GM12872 (cell line): ENCODE data around the gene RNF19B.

Experiments
- CTCF ChIP-seq: IDR thresholded peaks from 3 replicates; pipeline ENCODE4 v1.5.1; 2011; ENCODE audit warnings: low read depth, mild to moderate bottlenecking, low read length, moderate library complexity; ENCODE audit not compliant: insufficient read depth

RNF19B gene

GRCh38 chr1:32964461-32965250 is at the start of gene RNF19B:
Gene RNF19B, minus strand, starts transcription at chr1:32964809. Its CDS starts 124 bp downstream, at chr1:32964685.
- TF ChIP-seq CTCF: no peak

GRCh38 chr1:33013791-33014190 is 49.2 kb upstream of the RNF19B start:
- no peak for TF ChIP-seq CTCF

- no peak for TF ChIP-seq CTCF
These were observed 47.6 kb upstream of the RNF19B start for GRCh38 chr1:33012165-33012564.

- no peak for TF ChIP-seq CTCF
These were observed 46.5 kb upstream of the RNF19B start for GRCh38 chr1:33010932-33011731.

- no peak for TF ChIP-seq CTCF
These were observed 45.0 kb upstream of the RNF19B start for GRCh38 chr1:33009561-33009960.

- no peak for TF ChIP-seq CTCF
These were observed 43.7 kb upstream of the RNF19B start for GRCh38 chr1:33008051-33008914.
